HCT116 (cell line): ENCODE data around the gene KIF12.

Experiments
- CEBPB ChIP-seq: IDR thresholded peaks from 2 replicates; pipeline ENCODE4 v1.6.1; 2012; ENCODE audit warnings: low read depth
- CTCF ChIP-seq, 3 experiments: fragments of 200-600 bp in 1 of 3; sonication (generic) in 1 of 3; IDR thresholded peaks in 2 of 3; conservative IDR thresholded peaks in 1 of 3; 2 replicates each; pipeline ENCODE4 v1.5.1; 2012 to 2017; ENCODE audit warnings: low read depth in 2 of 3, low read length in 2 of 3, antibody characterized with exemption in 1 of 3, borderline replicate concordance in 1 of 3, control low read depth in 1 of 3, mild to moderate bottlenecking in 1 of 3, mixed read lengths in 1 of 3, mixed run types in 1 of 3, moderate library complexity in 1 of 3; ENCODE audit not compliant: insufficient read depth in 1 of 3
- ELF1 ChIP-seq: IDR thresholded peaks from 2 replicates; pipeline ENCODE4 v1.6.1; 2012; ENCODE audit warnings: low read depth, borderline replicate concordance
- EZH2 ChIP-seq: fragments of 200-600 bp; sonication (generic); IDR thresholded peaks from 2 replicates; pipeline ENCODE4 v1.6.1; 2017; ENCODE audit warnings: antibody characterized with exemption, mixed run types
- MAX ChIP-seq: IDR thresholded peaks from 2 replicates; pipeline ENCODE4 v1.6.1; 2012
- POLR2A ChIP-seq: IDR thresholded peaks from 2 replicates; pipeline ENCODE4 v1.7.0; 2011; ENCODE audit warnings: borderline replicate concordance; ENCODE audit not compliant: insufficient read depth, insufficient read length; ENCODE audit errors: extremely low read depth
- RAD21 ChIP-seq: IDR thresholded peaks from 2 replicates; pipeline ENCODE4 v1.6.1; 2012; ENCODE audit warnings: low read depth, mild to moderate bottlenecking
- ZNF274 ChIP-seq: fragments of 200-500 bp; sonication (Bioruptor generic); IDR thresholded peaks from 2 replicates; pipeline ENCODE4 v1.6.1; 2014; ENCODE audit warnings: mild to moderate bottlenecking, low read depth, low read length, inconsistent platforms

DNA sequence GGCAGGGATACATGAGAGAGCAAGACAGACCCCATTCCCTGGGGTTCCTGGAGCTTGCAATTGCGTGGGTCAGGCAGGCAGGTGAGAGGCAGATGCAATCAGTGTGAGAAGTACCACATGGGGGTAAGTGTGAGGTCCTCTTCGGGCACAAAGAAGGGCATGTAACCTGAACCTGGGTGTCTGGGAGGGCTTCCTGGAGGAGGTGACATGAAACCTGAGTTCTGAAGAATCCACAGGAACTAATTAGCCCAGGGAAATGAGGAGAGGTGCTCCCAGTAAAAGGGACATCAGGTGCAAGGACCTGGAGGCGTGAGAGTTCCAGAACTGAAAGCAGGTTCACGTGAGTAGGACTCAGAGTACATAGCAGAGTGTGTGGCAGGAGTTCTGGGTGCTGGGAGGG is 23.5 kb downstream of the KIF12 start:
- TF ChIP-seq EZH2: no peak
- no peak for TF ChIP-seq CTCF (IDR thresholded peaks at IDR 0.05 in 2 of 3, conservative IDR thresholded peaks at IDR 0.05 in 1 of 3; ENCODE audit: borderline replicate concordance in 1 of 3, insufficient read depth in 1 of 3, low read depth in 2 of 3, low read length in 2 of 3)
- no peak for TF ChIP-seq POLR2A
- no peak for TF ChIP-seq CEBPB
- no peak for TF ChIP-seq RAD21
- no peak for TF ChIP-seq ZNF274
- no peak for TF ChIP-seq ELF1
- no peak for TF ChIP-seq MAX
